Prostate gland (tissue), 2 donors: Measurements from ENCODE around the gene CRISPLD2.

ENCODE experiments used
- CTCF ChIP-seq, 4 experiments: fragments of 200-600 bp in 2 of 4; fragments of 450-650 bp in 2 of 4; sonication (generic) in 2 of 4; IDR thresholded peaks; 1 replicate in 3 of 4; 2 replicates in 1 of 4; pipeline ENCODE4 v1.5.1; 2016 to 2019; ENCODE audit warnings: antibody characterized with exemption in 4 of 4, mild to moderate bottlenecking in 2 of 4, moderate library complexity in 2 of 4
- POLR2A ChIP-seq: fragments of 450-650 bp; IDR thresholded peaks from one replicate; pipeline ENCODE4 v1.6.1; 2016; ENCODE audit warnings: antibody characterized with exemption, mild to moderate bottlenecking
- POLR2AphosphoS5 ChIP-seq: sonication (generic); formaldehyde crosslinking; IDR thresholded peaks from one replicate; pipeline ENCODE4 v1.6.1; 2017; ENCODE audit warnings: antibody characterized with exemption

DNA sequence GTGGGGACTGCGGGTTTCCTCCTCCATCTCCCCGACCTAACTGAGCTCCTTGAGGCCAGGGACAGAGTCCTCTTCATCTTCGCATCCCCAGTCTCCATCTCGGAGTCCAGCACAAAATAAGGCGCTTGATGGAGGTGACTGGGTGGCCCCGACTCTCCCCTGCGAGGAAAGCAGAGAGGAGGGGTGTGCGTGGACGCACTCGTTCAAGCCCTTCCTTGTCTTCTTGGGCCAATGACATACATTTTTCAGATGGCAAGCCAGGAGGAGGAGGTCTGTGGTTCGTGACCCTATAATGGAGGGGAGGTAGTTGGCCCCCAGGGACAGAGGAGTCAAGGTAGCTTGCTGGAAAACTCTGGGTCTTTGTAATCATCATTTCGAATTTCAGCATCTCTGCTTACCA, 17.2 kb downstream of the CRISPLD2 start:
- no peak for TF ChIP-seq POLR2A
- TF ChIP-seq CTCF (IDR thresholded peaks at IDR 0.05) = no peak
- TF ChIP-seq POLR2AphosphoS5 = no peak
